Measurements from ENCODE around the gene NTM. TPM values are rescaled to one million over a fixed set of nuclear protein-coding genes. Genes with fewer than 3 reads are reported as not detected.

NTM gene
- total RNA-seq, 2 donors from 2014 or later: 19.1 to 44.7 TPM

- H3K27ac ChIP-seq: no peak overlapping the region
- DNase-seq (ENCODE audit: low spot score): no peak
- TF ChIP-seq, protein P1, sequence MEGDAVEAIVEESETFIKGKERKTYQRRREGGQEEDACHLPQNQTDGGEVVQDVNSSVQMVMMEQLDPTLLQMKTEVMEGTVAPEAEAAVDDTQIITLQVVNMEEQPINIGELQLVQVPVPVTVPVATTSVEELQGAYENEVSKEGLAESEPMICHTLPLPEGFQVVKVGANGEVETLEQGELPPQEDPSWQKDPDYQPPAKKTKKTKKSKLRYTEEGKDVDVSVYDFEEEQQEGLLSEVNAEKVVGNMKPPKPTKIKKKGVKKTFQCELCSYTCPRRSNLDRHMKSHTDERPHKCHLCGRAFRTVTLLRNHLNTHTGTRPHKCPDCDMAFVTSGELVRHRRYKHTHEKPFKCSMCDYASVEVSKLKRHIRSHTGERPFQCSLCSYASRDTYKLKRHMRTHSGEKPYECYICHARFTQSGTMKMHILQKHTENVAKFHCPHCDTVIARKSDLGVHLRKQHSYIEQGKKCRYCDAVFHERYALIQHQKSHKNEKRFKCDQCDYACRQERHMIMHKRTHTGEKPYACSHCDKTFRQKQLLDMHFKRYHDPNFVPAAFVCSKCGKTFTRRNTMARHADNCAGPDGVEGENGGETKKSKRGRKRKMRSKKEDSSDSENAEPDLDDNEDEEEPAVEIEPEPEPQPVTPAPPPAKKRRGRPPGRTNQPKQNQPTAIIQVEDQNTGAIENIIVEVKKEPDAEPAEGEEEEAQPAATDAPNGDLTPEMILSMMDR (IDR thresholded peaks at IDR 0.05): no peak
- no peak overlapping the region for H3K4me3 ChIP-seq
- peaks cover 0 to 11% of the 10 kb centered on the region in 2 donors for H3K4me1 ChIP-seq
- H3K36me3 ChIP-seq: no peaks in the 10 kb centered on the region
- H3K27me3 ChIP-seq: no peaks in the 10 kb centered on the region
- H3K9me3 ChIP-seq: no peaks in the 10 kb centered on the region
Observed at GRCh38 chr11:131744847-131745246, 374.4 kb downstream of the NTM start.

DNA sequence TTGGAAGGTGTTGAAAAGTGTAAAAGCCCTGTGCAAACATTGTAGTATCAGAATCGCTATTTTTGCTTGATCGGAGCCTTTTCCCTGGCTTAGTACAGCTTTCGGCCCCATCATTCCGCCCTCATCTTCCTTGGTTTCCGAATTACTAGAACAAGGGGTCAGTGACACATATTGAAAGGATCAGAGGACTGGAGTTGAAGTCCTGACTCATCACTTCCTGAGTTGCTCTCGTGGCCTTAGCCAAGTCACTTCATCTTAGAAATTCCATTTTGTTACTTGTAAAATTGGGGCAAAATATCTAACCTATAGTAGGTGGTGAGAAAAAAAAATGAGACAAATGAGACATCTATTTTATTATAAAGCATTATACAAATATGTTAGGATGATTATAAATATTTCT is 375.0 kb downstream of the NTM start:
- TF ChIP-seq, protein P1 (IDR thresholded peaks at IDR 0.05): no peak
- H3K27me3 ChIP-seq: no peaks in the 10 kb centered on the region
- no peak for DNase-seq (ENCODE audit: low spot score)

GRCh38 chr11:131746201-131746600 is 375.8 kb downstream of the NTM start:
- TF ChIP-seq, protein P1 (IDR thresholded peaks at IDR 0.05): no peak
- Histone ChIP-seq H3K36me3 (no peaks in the 10 kb centered on the region), H3K9me3 (no peaks in the 10 kb centered on the region), H3K4me1 (peaks cover 0 to 11% of the 10 kb centered on the region in 2 donors), H3K27ac (no peak overlapping the region), H3K27me3 (no peaks in the 10 kb centered on the region), H3K4me3 (no peak overlapping the region)
- DNase-seq (ENCODE audit: low spot score): no peak

More for the DNA sequence above, 375.0 kb downstream of the NTM start:
- Histone ChIP-seq H3K27ac (no peak overlapping the region), H3K4me1 (peaks cover 0 to 11% of the 10 kb centered on the region in 2 donors), H3K36me3 (no peaks in the 10 kb centered on the region), H3K9me3 (no peaks in the 10 kb centered on the region), H3K4me3 (no peak overlapping the region)

DNA sequence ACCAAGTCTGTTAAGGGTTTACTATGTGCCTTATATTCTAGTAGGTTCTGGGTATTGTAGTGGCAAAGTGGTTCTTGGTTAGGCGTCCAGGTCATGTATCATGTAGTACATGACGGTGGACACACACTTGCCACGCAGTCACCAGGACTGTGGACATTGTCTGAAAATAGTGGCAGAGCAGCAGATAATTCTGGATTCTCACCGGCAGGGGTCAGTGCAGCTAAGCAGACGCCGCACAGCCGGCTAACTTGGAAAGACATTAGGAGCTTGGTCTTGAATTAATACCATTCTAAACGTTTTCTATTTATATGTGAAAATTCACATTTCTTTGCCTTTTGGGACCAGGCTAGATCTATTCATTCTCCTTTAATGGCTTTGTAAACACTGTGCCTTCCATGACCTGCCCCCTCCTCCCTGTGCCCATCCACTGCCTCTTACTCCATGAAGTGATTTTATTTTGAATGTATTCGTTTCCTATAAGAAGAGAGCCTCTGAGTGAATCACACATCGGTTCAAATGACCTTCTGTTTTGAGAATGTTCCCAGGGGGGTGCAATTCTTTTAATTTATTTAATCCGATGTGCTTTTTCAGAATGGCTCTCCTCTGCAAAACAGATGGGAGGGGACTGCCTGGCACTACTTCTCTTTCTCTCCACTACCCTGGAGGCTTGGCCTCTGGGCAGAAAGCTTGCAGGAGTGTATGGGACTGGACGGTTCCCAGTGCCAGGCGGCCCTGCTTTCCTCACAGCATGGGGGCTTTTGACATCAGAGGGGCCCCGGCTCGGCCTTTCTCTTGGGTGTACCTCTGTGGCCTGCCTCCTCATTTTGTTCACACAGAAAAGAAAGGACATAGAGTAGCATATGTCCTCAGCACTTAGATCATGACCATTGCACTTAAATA is 378.0 kb downstream of the NTM start:
- peak; percentile 70 for DNase-seq (ENCODE audit: low spot score)
- Histone ChIP-seq H3K27me3 (no peaks in the 10 kb centered on the region), H3K4me1 (peaks cover 0 to 11% of the 10 kb centered on the region in 2 donors), H3K36me3 (no peaks in the 10 kb centered on the region), H3K27ac (no peak overlapping the region), H3K9me3 (no peaks in the 10 kb centered on the region), H3K4me3 (no peak overlapping the region)
- TF ChIP-seq, protein P1 (IDR thresholded peaks at IDR 0.05): peak; percentile 61 to 86

- H3K36me3 ChIP-seq: no peaks in the 10 kb centered on the region
- no peak overlapping the region for H3K4me3 ChIP-seq
- TF ChIP-seq, protein P1 (IDR thresholded peaks at IDR 0.05): no peak
- no peak overlapping the region for H3K27ac ChIP-seq
- peaks cover 0 to 11% of the 10 kb centered on the region in 2 donors for H3K4me1 ChIP-seq
- H3K27me3 ChIP-seq: no peaks in the 10 kb centered on the region
- H3K9me3 ChIP-seq: no peaks in the 10 kb centered on the region
- DNase-seq (ENCODE audit: low spot score): no peak
Observed at GRCh38 chr11:131749101-131749500, 378.7 kb downstream of the NTM start.
